IPS-15b (cell line): ENCODE results near the gene FBXO17.
A peak's percentile ranks its signal among the peaks of the same experiment; 100 is the strongest.
"Not testable (repeated sequence)": the region's sequence is repeated elsewhere in the genome, so short reads cannot be mapped to it uniquely, and the experiment has no call there.

ENCODE experiments used
- H3K27me3 ChIP-seq: one replicate; pipeline ENCODE4 v1.6.1; 2013; ENCODE audit warnings: low read length; ENCODE audit not compliant: control insufficient read depth, insufficient read depth
- H3K36me3 ChIP-seq: one replicate; pipeline ENCODE4 v1.6.1; 2013; ENCODE audit warnings: low read length; ENCODE audit not compliant: control insufficient read depth, insufficient read depth
- H3K4me1 ChIP-seq: one replicate; pipeline ENCODE4 v1.6.1; 2013; ENCODE audit warnings: mild to moderate bottlenecking, low read length; ENCODE audit not compliant: control insufficient read depth, insufficient read depth
- H3K4me3 ChIP-seq: one replicate; pipeline ENCODE4 v1.5.1; 2013; ENCODE audit warnings: low read depth, low read length
- H3K9ac ChIP-seq: one replicate; pipeline ENCODE4 v1.6.1; 2013; ENCODE audit warnings: low read depth, mild to moderate bottlenecking, low read length
- H3K9me3 ChIP-seq: one replicate; pipeline ENCODE4 v1.6.1; 2013; ENCODE audit warnings: mild to moderate bottlenecking, low read length; ENCODE audit not compliant: control insufficient read depth, insufficient read depth

The FBXO17 gene

GRCh38 chr19:38952395-38953165 is 23.0 kb downstream of the FBXO17 start:
- Histone ChIP-seq H3K27me3 (peaks cover 3% of the 10 kb centered on the region), H3K9ac (no peak overlapping the region), H3K36me3 (no peaks in the 10 kb centered on the region)

GRCh38 chr19:38951187-38951586 is 24.4 kb downstream of the FBXO17 start:
- Histone ChIP-seq H3K9me3 (no peaks in the 10 kb centered on the region), H3K4me3 (no peak overlapping the region), H3K9ac (no peak overlapping the region), H3K36me3 (peaks cover 2% of the 10 kb centered on the region), H3K27me3 (peaks cover 3% of the 10 kb centered on the region), H3K4me1 (peaks cover 2% of the 10 kb centered on the region)

More at GRCh38 chr19:38952395-38953165, 23.0 kb downstream of the FBXO17 start:
- Histone ChIP-seq H3K9me3 (no peaks in the 10 kb centered on the region), H3K4me3 (no peak overlapping the region), H3K4me1 (peaks cover 2% of the 10 kb centered on the region)

GRCh38 chr19:38949580-38950367 is 25.8 kb downstream of the FBXO17 start:
- H3K27me3 ChIP-seq: peaks cover 3% of the 10 kb centered on the region
- H3K9ac ChIP-seq: no peak overlapping the region
- peaks cover 2% of the 10 kb centered on the region for H3K36me3 ChIP-seq
- H3K4me1 ChIP-seq: peaks cover 2% of the 10 kb centered on the region
- H3K9me3 ChIP-seq: no peaks in the 10 kb centered on the region
- peak overlapping the region; percentile 62 for H3K4me3 ChIP-seq

GRCh38 chr19:38946229-38947010 is 29.1 kb downstream of the FBXO17 start:
- Histone ChIP-seq H3K36me3 (peaks cover 6% of the 10 kb centered on the region), H3K9ac (no peak overlapping the region), H3K9me3 (no peaks in the 10 kb centered on the region), H3K27me3 (peaks cover 3% of the 10 kb centered on the region), H3K4me1 (no peaks in the 10 kb centered on the region), H3K4me3 (no peak overlapping the region)

- Histone ChIP-seq H3K4me3 (no peak overlapping the region), H3K36me3 (peaks cover 6% of the 10 kb centered on the region), H3K9ac (no peak overlapping the region)
Measured at GRCh38 chr19:38945562-38946228, 29.8 kb downstream of the FBXO17 start.

GRCh38 chr19:38944981-38945506 is 30.5 kb downstream of the FBXO17 start:
- Histone ChIP-seq H3K4me1 (no peaks in the 10 kb centered on the region), H3K9ac (no peak overlapping the region), H3K36me3 (peaks cover 6% of the 10 kb centered on the region), H3K27me3 (peaks cover 2% of the 10 kb centered on the region), H3K4me3 (no peak overlapping the region), H3K9me3 (no peaks in the 10 kb centered on the region)

More at GRCh38 chr19:38945562-38946228, 29.8 kb downstream of the FBXO17 start:
- Histone ChIP-seq H3K9me3 (no peaks in the 10 kb centered on the region), H3K27me3 (peaks cover 3% of the 10 kb centered on the region), H3K4me1 (no peaks in the 10 kb centered on the region)

- no peak overlapping the region for H3K9ac ChIP-seq
- no peaks in the 10 kb centered on the region for H3K4me1 ChIP-seq
- H3K27me3 ChIP-seq: peaks cover 5% of the 10 kb centered on the region
- H3K4me3 ChIP-seq: no peak overlapping the region
- H3K9me3 ChIP-seq: no peaks in the 10 kb centered on the region
- peaks cover 6% of the 10 kb centered on the region for H3K36me3 ChIP-seq
Measured at GRCh38 chr19:38942471-38943181, 32.9 kb downstream of the FBXO17 start.

GRCh38 chr19:38941979-38942378 is 33.6 kb downstream of the FBXO17 start:
- Histone ChIP-seq H3K4me3 (no peak overlapping the region), H3K9ac (no peak overlapping the region), H3K27me3 (peaks cover 8% of the 10 kb centered on the region), H3K4me1 (no peaks in the 10 kb centered on the region), H3K9me3 (no peaks in the 10 kb centered on the region), H3K36me3 (peaks cover 5% of the 10 kb centered on the region)

- H3K9me3 ChIP-seq, H3K4me1 ChIP-seq, H3K27me3 ChIP-seq, H3K36me3 ChIP-seq, H3K9ac ChIP-seq, H3K4me3 ChIP-seq: not testable (repeated sequence)
Measured at GRCh38 chr19:38941466-38941865, 34.1 kb downstream of the FBXO17 start.

- H3K4me1 ChIP-seq: no peaks in the 10 kb centered on the region
- H3K9ac ChIP-seq: no peak overlapping the region
- H3K27me3 ChIP-seq: peaks cover 8% of the 10 kb centered on the region
- H3K36me3 ChIP-seq: peaks cover 4% of the 10 kb centered on the region
- H3K9me3 ChIP-seq: no peaks in the 10 kb centered on the region
- H3K4me3 ChIP-seq: no peak overlapping the region
Measured at GRCh38 chr19:38939957-38940356, 35.6 kb downstream of the FBXO17 start.
